NCI-H1092 (cell line): Measurements from ENCODE around the gene POPDC2.
"Not testable (repeated sequence)": the region's sequence is repeated elsewhere in the genome, so short reads cannot be mapped to it uniquely, and the experiment has no call there.

Source experiments
- DNase-seq: peaks from one replicate; lab custom pipeline; 2025; lab: John Stamatoyannopoulos, UW

Gene POPDC2

GRCh38 chr3:119660474-119661440 is at the start of gene POPDC2:
Gene POPDC2 (minus strand): TSS chr3:119660589. CDS start chr3:119660423, 166 bp downstream.
- no peak for DNase-seq

DNA sequence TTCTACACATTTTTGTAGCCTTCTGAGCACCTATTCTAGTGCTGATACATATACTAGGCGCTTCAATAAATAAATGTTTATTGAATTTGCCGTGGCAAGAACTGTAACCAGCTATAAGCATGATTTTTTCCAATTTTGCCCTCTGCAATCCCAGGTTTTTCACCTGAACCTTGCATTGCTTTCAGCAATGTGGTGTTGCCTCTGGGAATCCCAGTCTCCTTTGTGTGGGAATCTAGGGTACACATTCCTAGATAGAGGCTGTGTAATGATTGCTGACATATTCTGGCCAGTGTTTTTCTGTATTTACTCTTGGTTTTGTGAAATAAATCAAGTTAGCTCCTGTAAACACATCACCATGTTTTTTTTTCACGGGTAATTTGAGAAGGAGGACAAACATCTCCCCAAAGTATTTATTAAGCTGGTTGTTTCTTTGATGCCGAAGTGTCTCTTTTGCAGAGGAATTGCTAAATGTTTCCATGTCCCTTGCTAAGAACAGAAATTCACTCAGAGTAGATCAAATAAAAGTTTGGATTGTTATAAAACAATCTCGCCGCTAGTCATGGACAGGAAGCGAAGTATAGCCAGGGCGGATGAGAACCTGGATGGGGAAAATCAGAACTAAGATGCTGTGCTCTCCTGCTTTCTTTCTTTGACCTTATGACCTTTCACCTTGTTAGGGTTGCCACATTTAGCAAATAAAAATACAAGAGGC is 43.6 kb upstream of the POPDC2 start:
- DNase-seq: no peak

DNA sequence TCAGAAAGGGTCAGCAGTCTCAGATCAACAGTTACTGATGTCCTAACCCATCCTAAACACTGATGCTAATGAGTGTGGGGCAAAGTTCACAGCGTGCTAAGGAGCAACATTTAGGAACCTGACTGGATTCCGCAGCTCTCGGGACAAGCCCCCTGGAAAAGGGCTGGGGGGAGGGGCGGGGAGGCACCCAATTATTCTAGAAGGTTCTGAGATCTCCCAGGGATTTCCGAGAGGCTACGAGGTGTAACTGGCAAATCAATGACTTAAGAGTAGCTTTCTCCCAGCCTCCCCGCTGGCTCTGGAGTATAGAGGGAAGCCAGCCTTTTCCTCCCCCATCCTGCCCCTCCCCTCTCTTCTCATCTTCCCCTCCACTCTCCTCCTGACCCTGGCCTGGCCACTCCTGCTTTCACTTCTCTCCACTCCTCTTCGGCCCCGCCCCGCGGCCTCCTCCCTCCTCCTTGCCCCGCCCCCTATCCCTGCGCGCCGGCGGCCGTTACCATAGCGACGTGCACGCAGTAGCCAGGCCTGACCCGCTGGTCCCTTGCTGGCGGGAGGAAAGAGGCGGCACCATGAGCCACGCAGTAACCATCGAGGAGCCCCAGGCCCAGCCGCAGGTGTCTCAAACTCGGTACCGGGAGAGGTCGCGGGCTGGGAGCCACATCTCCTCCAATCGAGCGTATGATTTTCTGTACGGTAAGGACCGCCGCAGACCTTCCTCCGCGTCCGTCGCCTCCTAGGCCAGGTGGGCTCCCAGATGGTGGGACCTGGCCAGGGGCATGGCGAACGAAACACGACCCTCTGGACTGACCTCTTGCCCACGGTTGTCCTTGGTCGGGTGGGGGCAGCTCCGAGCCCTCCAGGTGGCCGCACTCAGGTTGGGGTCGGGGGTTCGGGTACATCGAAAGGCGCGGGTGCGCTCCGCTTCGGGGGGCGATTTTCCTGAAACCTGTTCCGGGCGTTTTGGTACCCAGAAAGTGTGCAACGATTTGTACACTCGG is 42.4 kb upstream of the POPDC2 start, which contains the start of gene CFAP91:
Gene CFAP91, plus strand, starts transcription at position 493 of the 998 bp plus-strand sequence. Its CDS starts 77 bp downstream, at position 570.
- peak; percentile 87 for DNase-seq

- DNase-seq: no peak
Measured at GRCh38 chr3:119700920-119701734, 40.7 kb upstream of the POPDC2 start.

- DNase-seq: no peak
Measured at GRCh38 chr3:119700269-119700919, 40.0 kb upstream of the POPDC2 start.

- DNase-seq: no peak
Measured at GRCh38 chr3:119697394-119697793, 37.0 kb upstream of the POPDC2 start.

DNA sequence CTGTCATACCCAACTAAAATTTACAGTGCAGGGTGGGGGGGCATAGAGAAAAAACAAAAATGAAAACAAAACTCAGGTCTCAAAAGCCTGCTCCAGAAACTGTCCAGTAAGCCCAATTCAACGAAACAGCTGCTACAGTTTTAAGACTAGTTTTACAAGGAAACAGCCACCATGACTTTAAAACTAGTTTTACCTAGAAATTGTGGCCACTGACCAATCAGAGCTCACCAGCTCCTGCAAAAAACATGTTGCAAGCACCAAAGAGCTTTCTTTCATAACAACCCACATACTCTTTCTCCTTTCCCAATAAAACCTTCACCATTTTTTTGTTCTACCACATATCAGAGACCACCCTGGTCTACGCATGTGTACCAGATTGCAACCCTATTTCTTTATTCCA is 35.1 kb upstream of the POPDC2 start:
- no peak for DNase-seq

- DNase-seq: no peak
Measured at GRCh38 chr3:119690043-119690656, 29.8 kb upstream of the POPDC2 start.

DNA sequence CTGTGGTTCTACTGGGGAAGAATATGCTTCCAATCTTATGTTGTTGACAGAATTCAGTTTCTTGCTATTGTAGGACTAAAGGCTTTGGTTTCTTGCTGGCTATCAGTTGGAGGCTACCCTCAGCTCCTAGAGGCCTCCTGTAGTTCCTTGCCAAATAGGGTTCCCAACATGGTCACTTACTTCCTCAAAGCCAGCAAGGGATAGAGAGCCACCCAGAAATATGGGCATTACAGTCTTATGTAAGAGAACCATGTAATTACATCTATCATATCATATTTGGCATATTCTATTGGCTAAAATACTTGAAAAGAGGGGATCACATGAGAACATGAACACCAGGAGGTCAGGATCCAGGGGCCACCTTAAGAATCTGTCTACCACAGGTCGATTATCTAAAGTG is 23.0 kb upstream of the POPDC2 start:
- DNase-seq: no peak

DNA sequence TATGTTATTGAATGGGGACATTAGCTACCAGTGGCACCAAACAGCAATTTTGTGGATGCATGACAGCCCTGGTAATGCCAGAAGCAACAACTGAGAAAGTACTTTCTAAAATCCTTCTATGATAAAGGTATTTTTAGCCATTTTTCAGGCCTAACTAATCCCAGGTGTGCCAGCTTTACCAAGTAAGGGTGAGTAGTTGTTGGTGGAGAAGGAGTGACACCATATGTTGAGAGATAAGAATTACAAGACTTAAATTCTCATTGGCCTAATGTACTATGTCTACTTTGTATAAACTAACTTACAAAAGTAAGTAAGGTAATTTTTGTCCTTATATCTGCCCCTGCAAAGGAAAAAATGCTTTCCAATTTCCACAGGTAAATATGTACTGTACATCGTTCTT is 20.9 kb upstream of the POPDC2 start:
- DNase-seq: no peak

DNA sequence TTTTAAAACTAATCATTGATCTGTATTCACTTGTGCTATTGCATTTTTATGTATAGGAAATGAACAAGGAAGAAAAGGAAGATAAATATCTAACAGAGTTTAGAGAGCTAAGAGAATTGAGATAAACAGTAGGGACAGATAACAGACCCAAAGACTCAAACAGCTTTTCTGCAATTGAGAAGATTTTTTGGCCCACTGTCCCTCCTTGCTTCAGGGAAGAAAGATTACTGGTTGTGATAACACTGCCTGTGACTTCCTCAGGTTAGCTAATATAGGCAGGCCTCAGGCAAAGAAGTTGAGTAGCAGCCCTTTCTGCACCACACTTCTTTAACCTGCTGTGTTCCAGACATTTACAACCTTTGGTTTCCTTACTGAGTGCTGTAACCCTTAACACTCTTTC is 19.5 kb upstream of the POPDC2 start:
- no peak for DNase-seq

GRCh38 chr3:119678209-119678608 is 17.8 kb upstream of the POPDC2 start:
- not testable (repeated sequence) for DNase-seq

DNA sequence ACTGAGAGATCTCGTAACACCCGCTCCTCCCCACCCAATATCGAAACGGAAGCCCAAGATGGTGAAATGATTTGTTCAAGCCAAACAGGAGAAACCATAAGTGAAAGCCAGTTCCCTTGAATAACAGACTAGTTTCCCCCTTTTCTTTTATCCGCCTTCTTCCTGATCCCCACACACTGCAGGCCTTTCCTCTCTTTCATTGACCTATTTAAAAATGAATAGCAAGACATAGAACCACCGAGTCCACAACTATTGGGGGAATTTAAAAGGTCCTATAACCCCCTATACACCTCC is 17.2 kb upstream of the POPDC2 start:
- no peak for DNase-seq

- peak; percentile 98 for DNase-seq
Measured at GRCh38 chr3:119676771-119677640, 16.6 kb upstream of the POPDC2 start, which contains the start of gene COX17. Gene COX17 (minus strand): TSS chr3:119677406. CDS start chr3:119677310, 96 bp downstream.

- no peak for DNase-seq
Measured at GRCh38 chr3:119676020-119676419, 15.6 kb upstream of the POPDC2 start.

DNA sequence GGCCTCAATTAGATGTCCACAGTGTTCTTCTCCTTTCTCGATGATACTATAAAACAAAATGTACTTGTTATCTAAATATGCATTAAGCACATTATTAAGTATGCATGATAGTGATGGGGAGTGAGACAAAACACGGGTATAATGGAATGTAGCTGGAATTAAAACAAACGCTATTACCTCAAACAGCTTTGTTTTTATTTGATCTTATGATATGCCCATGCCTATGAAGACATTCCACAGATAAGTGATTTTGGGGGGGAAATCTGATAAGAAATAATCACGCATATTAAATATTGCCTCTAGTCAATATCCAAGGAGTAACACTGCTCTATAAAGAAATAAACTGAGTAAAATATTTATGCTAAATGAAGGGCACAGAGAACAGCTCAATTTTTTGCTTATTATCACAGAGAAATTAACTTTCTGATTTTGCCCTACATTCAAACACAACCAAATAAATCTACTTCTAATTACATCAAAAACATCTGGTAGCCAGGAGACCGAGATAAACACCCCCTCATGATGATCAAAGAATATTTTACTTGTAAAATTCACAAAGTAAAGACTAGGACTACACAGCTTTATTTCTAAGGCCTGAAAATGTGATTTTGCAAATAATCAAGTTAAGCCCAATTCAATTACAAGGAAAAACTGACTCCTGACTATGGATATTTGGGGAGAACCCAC is 14.9 kb upstream of the POPDC2 start:
- no peak for DNase-seq

DNA sequence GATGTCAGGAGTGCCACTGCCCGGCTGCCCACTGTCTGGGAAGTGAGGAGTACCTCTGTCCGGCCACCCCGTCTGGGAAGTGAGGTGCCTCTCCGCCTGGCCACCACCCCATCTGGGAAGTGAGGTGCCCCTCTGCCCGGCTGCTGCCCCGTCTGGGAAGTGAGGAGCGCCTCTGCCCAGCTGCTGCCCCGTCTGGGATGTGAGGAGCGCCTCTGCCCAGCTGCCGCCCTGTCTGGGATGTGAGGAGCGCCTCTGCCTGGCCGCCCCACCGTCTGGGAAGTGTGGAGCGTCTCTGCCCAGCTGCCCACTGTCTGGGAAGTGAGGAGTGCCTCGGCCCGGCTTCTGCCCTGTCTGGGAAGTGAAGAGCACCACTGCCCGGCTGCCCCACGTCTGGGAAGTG is 13.5 kb upstream of the POPDC2 start:
- no peak for DNase-seq

- no peak for DNase-seq
Measured at GRCh38 chr3:119672776-119673175, 12.4 kb upstream of the POPDC2 start.
